HepG2 (cell line): Measurements from ENCODE around the gene STK39. TPM values are rescaled to one million over a fixed set of nuclear protein-coding genes. Genes with fewer than 3 reads are reported as not detected.

Experiments used
- ATAC-seq: fragments of 200-7000 bp; cut with Tn5 transposase; 3 replicates; pipeline ENCODE4 v1.9.1; 2020; ENCODE audit warnings: mild to moderate bottlenecking, moderate library complexity
- BruUV-seq: library from RNA; stranded (reverse); fragments of 400-500 nt; replicated peaks from 2 replicates; lab custom pipeline; 2021; lab: Mats Ljungman, UMichigan
- CTCF ChIA-PET: fragments of 300-600 bp; formaldehyde crosslinking; extraction: SDS; loops from one replicate; lab custom pipeline; 2021; ENCODE audit warnings: low total read pairs, inconsistent platforms, low intra/inter-chr PET ratio; lab: Yijun Ruan, JAX
- POLR2A ChIA-PET: fragments of 350-600 bp; sonication (Branson Sonifier 250); formaldehyde crosslinking; loops from one replicate; lab custom pipeline; 2020; ENCODE audit warnings: antibody characterized with exemption, inconsistent platforms; lab: Yijun Ruan, JAX
- DNase-seq: peaks from one replicate; pipeline ENCODE4 v3.0.0-alpha.2; 2015; ENCODE audit warnings: low spot score
- FAIRE-seq: peaks from 3 replicates; lab custom pipeline; 2011; peaks lifted over from hg19 to GRCh38; lab: Jason Lieb, UNC
- H2AFZ ChIP-seq: one replicate; pipeline ENCODE4 v1.6.1; 2011; ENCODE audit warnings: low read length, inconsistent platforms
- H3K27ac ChIP-seq: fragments of 300-600 bp; 3 replicates; pipeline ENCODE4 v1.8.0; 2011; ENCODE audit warnings: mixed run types, mild to moderate bottlenecking, mixed read lengths, low read length, inconsistent platforms; ENCODE audit not compliant: insufficient read depth; ENCODE audit errors: extremely low read length
- H3K27me3 ChIP-seq, 2 experiments: fragments of 200-600 bp in 1 of 2; 2 replicates in 1 of 2; 3 replicates in 1 of 2; pipeline versions ENCODE4 v1.6.0 to v1.8.0; 2011; ENCODE audit warnings: low read length in 2 of 2, mild to moderate bottlenecking in 2 of 2, moderate library complexity in 2 of 2, inconsistent platforms in 1 of 2; ENCODE audit not compliant: insufficient read depth in 2 of 2, control insufficient read depth in 1 of 2
- H3K36me3 ChIP-seq, 2 experiments: fragments of 200-600 bp in 1 of 2; replicated peaks in 1 of 2; 2 replicates in 1 of 2; 3 replicates in 1 of 2; pipeline versions ENCODE4 v1.5.1 to v1.8.0; 2011; ENCODE audit warnings: low read length in 2 of 2, inconsistent platforms in 1 of 2; ENCODE audit not compliant: insufficient read depth in 2 of 2, control insufficient read depth in 1 of 2
- H3K4me1 ChIP-seq: 2 replicates; pipeline ENCODE4 v1.5.1; 2012; ENCODE audit warnings: low read length, inconsistent platforms; ENCODE audit not compliant: insufficient read depth
- H3K4me2 ChIP-seq: 2 replicates; pipeline ENCODE4 v1.6.0; 2011; ENCODE audit warnings: low read depth, low read length, inconsistent platforms
- H3K4me3 ChIP-seq, 3 experiments: fragments of 200-600 bp in 1 of 3; sonication (generic), shearing (Covaris generic) in 1 of 3; replicated peaks in 1 of 3; 2 replicates each; pipeline ENCODE4 v1.5.1; 2011 to 2016; ENCODE audit warnings: low read length in 3 of 3, inconsistent platforms in 2 of 3, low read depth in 2 of 3, mild to moderate bottlenecking in 2 of 3, control low read depth in 1 of 3, mixed read lengths in 1 of 3; ENCODE audit not compliant: insufficient read depth in 1 of 3
- H3K79me2 ChIP-seq: one replicate; pipeline ENCODE4 v1.6.1; 2011; ENCODE audit warnings: low read length, inconsistent platforms; ENCODE audit not compliant: insufficient read depth
- H3K9ac ChIP-seq: 2 replicates; pipeline ENCODE4 v1.6.0; 2011; ENCODE audit warnings: mild to moderate bottlenecking, low read depth, low read length, inconsistent platforms; ENCODE audit not compliant: insufficient read depth
- H3K9me3 ChIP-seq: 2 replicates; pipeline ENCODE4 v1.5.1; 2012; ENCODE audit warnings: mild to moderate bottlenecking, low read length
- H4K20me1 ChIP-seq: 2 replicates; pipeline ENCODE4 v1.6.0; 2011; ENCODE audit warnings: inconsistent platforms, mild to moderate bottlenecking, low read length, moderate library complexity; ENCODE audit not compliant: insufficient read depth
- AGO1 ChIP-seq: fragments of 200-400 bp; formaldehyde crosslinking; IDR thresholded peaks from 2 replicates; pipeline ENCODE4 v1.6.1; 2017; ENCODE audit warnings: mild to moderate bottlenecking, low read depth, low read length, moderate library complexity; ENCODE audit not compliant: poor library complexity, severe bottlenecking
- GABPB1 ChIP-seq: IDR thresholded peaks from 2 replicates; pipeline ENCODE4 v1.6.1; 2016; ENCODE audit warnings: mild to moderate bottlenecking, missing genetic modification reagents, moderate library complexity, missing compliant biosample characterization
- MAFF ChIP-seq: IDR thresholded peaks from 2 replicates; pipeline ENCODE4 v1.6.1; 2011; ENCODE audit warnings: low read depth, low read length, improper control_type of control experiment
- MAFK ChIP-seq, 2 experiments: IDR thresholded peaks in 1 of 2; conservative IDR thresholded peaks in 1 of 2; 2 replicates each; pipeline ENCODE4 v1.6.1; 2011; ENCODE audit warnings: improper control_type of control experiment in 2 of 2, low read length in 2 of 2
- SMAD1 ChIP-seq: sonication (generic); formaldehyde crosslinking; IDR thresholded peaks from 2 replicates; pipeline ENCODE4 v1.4.0; 2020; ENCODE audit warnings: missing genetic modification reagents, low read depth, mild to moderate bottlenecking, borderline replicate concordance
- SNAPC5 ChIP-seq: sonication (generic); formaldehyde crosslinking; IDR thresholded peaks from 2 replicates; pipeline ENCODE4 v1.8.1; 2023; ENCODE audit warnings: mild to moderate bottlenecking, missing genetic modification reagents, borderline replicate concordance
- ZFP91 ChIP-seq: sonication (generic); formaldehyde crosslinking; IDR thresholded peaks from 2 replicates; pipeline ENCODE4 v1.9.0; 2022; ENCODE audit warnings: missing genetic modification reagents, mild to moderate bottlenecking, borderline replicate concordance
- ZNF274 ChIP-seq: sonication (generic); formaldehyde crosslinking; IDR thresholded peaks from 2 replicates; pipeline ENCODE4 v1.5.1; 2020; ENCODE audit warnings: mild to moderate bottlenecking, missing genetic modification reagents
- ZNF788 ChIP-seq: sonication (generic); formaldehyde crosslinking; IDR thresholded peaks from 2 replicates; pipeline ENCODE4 v1.5.0; 2020; ENCODE audit warnings: mild to moderate bottlenecking, missing genetic modification reagents, borderline replicate concordance
- ZSCAN31 ChIP-seq: sonication (generic); formaldehyde crosslinking; IDR thresholded peaks from 2 replicates; pipeline ENCODE4 v1.5.0; 2020; ENCODE audit warnings: low read depth, mild to moderate bottlenecking, missing genetic modification reagents
- WGBS: methylation state at CpG from one replicate; pipeline ENCODE4 v1.1.6; 2017; ENCODE audit warnings: low lambda C conversion rate; 5-methylcytosine and 5-hydroxymethylcytosine counted together
- in situ Hi-C: cut with HindIII; loops from 2 replicates; pipeline ENCODE4 v1.10.0; 2017; ENCODE audit warnings: low pct_unique_long_range_greater_than_20kb; ENCODE audit not compliant: extremely low pct_ligation_motif_present
- intact Hi-C: fragments of 100-400 bp; cut with micrococcal nuclease; formaldehyde crosslinking; loops from one replicate; pipeline ENCODE4 v1.10.0; 2022; ENCODE audit not compliant: unreplicated experiment
- polyA plus RNA-seq, 8 experiments: library from polyadenylated mRNA; depleted of rRNA in 3 of 8; stranded (reverse) in 7 of 8; unstranded in 1 of 8; fragments of >200 nt; fragmentation: Illumina TruSeq in 4 of 8; extraction: Trizol in 4 of 8; gene quantifications; 2 replicates each; pipeline versions ENCODE4 v1.2.1 to v1.2.3, GENCODE V29; 2011 to 2016; ENCODE audit warnings: low read depth in 4 of 8, missing spikeins in 1 of 8, mixed read lengths in 1 of 8; ENCODE audit not compliant: insufficient read depth in 1 of 8
- total RNA-seq, 5 experiments: library from RNA; depleted of rRNA; stranded (reverse); fragments of >200 nt; fragmentation: Illumina TruSeq; extraction: Trizol; gene quantifications; 2 replicates each; pipeline ENCODE4 v1.2.3, GENCODE V29; 2016; ENCODE audit warnings: low read depth in 1 of 5

The STK39 gene
- total and polyA plus RNA-seq, 2 of the 13 experiments (the other 11 are each of a cell fraction or from before 2014, with no cell fraction given) = 27.3 to 38.4 TPM

- Histone ChIP-seq H3K4me3 (no peak overlapping the region), H3K4me2 (no peak overlapping the region), H3K27ac (no peak overlapping the region), H3K79me2 (no peaks in the 10 kb centered on the region), H4K20me1 (no peaks in the 10 kb centered on the region), H2AFZ (no peak overlapping the region), H3K36me3 (peaks cover 6 to 42% of the 10 kb centered on the region in 2 experiments), H3K27me3 (no peaks in the 10 kb centered on the region), H3K9me3 (no peaks in the 10 kb centered on the region), H3K4me1 (no peaks in the 10 kb centered on the region), H3K9ac (no peak overlapping the region)
- CTCF ChIA-PET = no interaction called here
- intact Hi-C loops (no loop called here), in situ Hi-C loops (loop anchor here (25.0 kb wide), 1 partner anchor 771 kb away; the partner anchor contains the start of gene G6PC2)
- POLR2A ChIA-PET = no interaction called here
- no peak for FAIRE-seq
- DNase-seq = no peak
- 97% methylated on average over 5 of the region's 5 CpGs for WGBS
- TF ChIP-seq MAFK (conservative IDR thresholded peaks at IDR 0.05 in 1 of 2, IDR thresholded peaks at IDR 0.05 in 1 of 2; ENCODE audit: low read length in 2 of 2) = peak; percentile 99
- no peak for TF ChIP-seq GABPB1 (CRISPR knock-in tag)
- no peak for TF ChIP-seq SNAPC5 (CRISPR knock-in tag)
- no peak for TF ChIP-seq SMAD1
- TF ChIP-seq ZSCAN31 (CRISPR knock-in tag) = no peak
- TF ChIP-seq MAFF = peak; percentile 99
- no peak for TF ChIP-seq ZNF788
- TF ChIP-seq AGO1 = no peak
- TF ChIP-seq ZNF274 = no peak
- no peak for TF ChIP-seq ZFP91
- no TSS peak for BruUV-seq
- ATAC-seq = no peak
These were observed 106.5 kb downstream of the STK39 start for GRCh38 chr2:168140892-168141291.
